ENCODE measurements around the gene ELOVL7.
"Not testable (repeated sequence)": the region's sequence is repeated elsewhere in the genome, so short reads cannot be mapped to it uniquely, and the experiment has no call there.

ELOVL7 gene

GRCh38 chr5:60830581-60831127 lies 13.4 kb downstream of the ELOVL7 start:
- no peak for DNase-seq

GRCh38 chr5:60829490-60830266 lies 14.4 kb downstream of the ELOVL7 start:
- DNase-seq, result no peak

GRCh38 chr5:60827201-60827600 lies 16.9 kb downstream of the ELOVL7 start:
- no peak for DNase-seq

- DNase-seq, result no peak
Observed at GRCh38 chr5:60826653-60827052, 17.4 kb downstream of the ELOVL7 start.

- DNase-seq, result no peak
Observed at GRCh38 chr5:60823574-60823973, 20.5 kb downstream of the ELOVL7 start.

GRCh38 chr5:60822285-60822556 lies 21.8 kb downstream of the ELOVL7 start:
- DNase-seq, result no peak

- DNase-seq, result no peak
Observed at GRCh38 chr5:60821488-60822284, 22.4 kb downstream of the ELOVL7 start.

GRCh38 chr5:60820593-60821487 lies 23.2 kb downstream of the ELOVL7 start:
- DNase-seq, result no peak

GRCh38 chr5:60816138-60816537 lies 27.9 kb downstream of the ELOVL7 start:
- not testable (repeated sequence) for DNase-seq

GRCh38 chr5:60814498-60814897 lies 29.6 kb downstream of the ELOVL7 start:
- no peak for DNase-seq

- no peak for DNase-seq
Observed at GRCh38 chr5:60812426-60812825, 31.6 kb downstream of the ELOVL7 start.

GRCh38 chr5:60811105-60811504 lies 33.0 kb downstream of the ELOVL7 start:
- no peak for DNase-seq

- DNase-seq, result no peak
Observed at GRCh38 chr5:60810438-60811085, 33.5 kb downstream of the ELOVL7 start.

GRCh38 chr5:60809891-60810425 lies 34.1 kb downstream of the ELOVL7 start:
- no peak for DNase-seq

GRCh38 chr5:60806591-60807243 lies 37.4 kb downstream of the ELOVL7 start:
- DNase-seq, result no peak

GRCh38 chr5:60805463-60805862 lies 38.6 kb downstream of the ELOVL7 start:
- no peak for DNase-seq

GRCh38 chr5:60803712-60804111 lies 40.4 kb downstream of the ELOVL7 start:
- DNase-seq, result no peak

GRCh38 chr5:60802986-60803385 lies 41.1 kb downstream of the ELOVL7 start:
- DNase-seq, result no peak

GRCh38 chr5:60802226-60802625 lies 41.8 kb downstream of the ELOVL7 start:
- DNase-seq, result no peak

GRCh38 chr5:60797482-60798153 lies 46.5 kb downstream of the ELOVL7 start:
- no peak for DNase-seq
